ENCODE data around the gene ATP2B1. TPM values are rescaled to one million over a fixed set of nuclear protein-coding genes. Genes with fewer than 3 reads are reported as not detected.

The ATP2B1 gene
- total RNA-seq, 1 donor from 2014 or later: 48.9 TPM

GRCh38 chr12:89694542-89694941 lies 14.1 kb downstream of the ATP2B1 start:
- no peaks in the 10 kb centered on the region for H3K36me3 Mint-ChIP-seq (ENCODE audit: low read depth, unreplicated experiment)
- H3K27me3 Mint-ChIP-seq (ENCODE audit: low read depth, unreplicated experiment): no peaks in the 10 kb centered on the region
- Histone ChIP-seq H3K4me1 (ENCODE audit: insufficient read depth, low read length) (peaks cover 4% of the 10 kb centered on the region), H3K9me3 (ENCODE audit: insufficient read depth, low read depth, low read length) (no peaks in the 10 kb centered on the region), H3K27ac (ENCODE audit: low read depth, low read length) (no peak overlapping the region), H3K36me3 (ENCODE audit: insufficient read depth, low read length) (no peaks in the 10 kb centered on the region), H3K9ac (ENCODE audit: low read length) (no peak overlapping the region), H3K4me2 (ENCODE audit: low read length) (no peak overlapping the region), H4K20me1 (ENCODE audit: insufficient read depth, low read length) (peaks cover 37% of the 10 kb centered on the region), H3K4me3 (ENCODE audit: insufficient read depth, low read depth, low read length) (no peak overlapping the region), H2AFZ (ENCODE audit: low read depth, low read length) (no peak overlapping the region), H3K79me2 (ENCODE audit: insufficient read depth, low read length) (peaks cover 99% of the 10 kb centered on the region), H3K27me3 (ENCODE audit: insufficient read depth, low read length) (no peaks in the 10 kb centered on the region)
- H3K4me1 Mint-ChIP-seq (ENCODE audit: low read depth, unreplicated experiment): peaks cover 37% of the 10 kb centered on the region
- TF ChIP-seq EZH2 (IDR thresholded peaks at IDR 0.05; ENCODE audit: insufficient read depth, low read length) (no peak), CTCF (IDR thresholded peaks at IDR 0.05; ENCODE audit: insufficient read depth, low read depth, low read length) (no peak)
- DNase-seq (ENCODE audit: low read depth) (no peak), FAIRE-seq (no peak)
- H3K4me3 Mint-ChIP-seq (ENCODE audit: unreplicated experiment): no peak overlapping the region
- peak overlapping the region; percentile 54 for H3K27ac Mint-ChIP-seq (ENCODE audit: unreplicated experiment)
- no peaks in the 10 kb centered on the region for H3K9me3 Mint-ChIP-seq (ENCODE audit: unreplicated experiment)

DNA sequence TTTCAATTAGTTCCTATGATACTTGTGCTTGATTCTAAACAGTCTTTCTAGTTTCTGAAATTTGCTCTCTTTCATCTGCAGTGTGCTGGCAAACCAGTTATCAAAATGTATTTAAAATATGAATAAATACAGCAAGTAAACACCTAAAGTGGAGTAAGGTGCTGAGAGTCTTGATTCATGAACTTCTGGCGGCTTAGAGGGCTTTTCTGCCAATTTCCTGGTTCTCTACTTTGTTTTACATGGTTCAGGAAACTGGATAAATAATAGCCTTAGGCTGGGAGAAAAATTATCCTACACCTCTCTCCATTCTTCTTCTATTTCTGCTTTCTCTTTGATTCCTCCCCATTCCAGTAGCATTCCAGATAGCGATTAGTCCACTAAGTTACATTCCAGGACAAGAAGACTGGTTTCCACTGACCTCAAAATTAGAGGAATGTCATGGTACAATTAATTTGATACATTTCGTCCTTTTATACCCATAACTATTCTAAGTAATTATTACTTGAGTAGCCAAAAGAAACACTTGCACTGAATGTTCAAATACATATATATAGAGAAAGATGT lies 14.9 kb downstream of the ATP2B1 start:
- no peak overlapping the region for H3K4me2 ChIP-seq (ENCODE audit: low read length)
- TF ChIP-seq EZH2 (IDR thresholded peaks at IDR 0.05; ENCODE audit: insufficient read depth, low read length): no peak
- no peak for TF ChIP-seq CTCF (IDR thresholded peaks at IDR 0.05; ENCODE audit: insufficient read depth, low read depth, low read length)
- H3K9me3 ChIP-seq (ENCODE audit: insufficient read depth, low read depth, low read length): no peaks in the 10 kb centered on the region
- no peak overlapping the region for H2AFZ ChIP-seq (ENCODE audit: low read depth, low read length)
- H3K4me3 Mint-ChIP-seq (ENCODE audit: unreplicated experiment): peak overlapping the region; percentile 36
- no peaks in the 10 kb centered on the region for H3K36me3 Mint-ChIP-seq (ENCODE audit: low read depth, unreplicated experiment)
- peak overlapping the region; percentile 48 for H3K27ac Mint-ChIP-seq (ENCODE audit: unreplicated experiment)
- no peaks in the 10 kb centered on the region for H3K27me3 Mint-ChIP-seq (ENCODE audit: low read depth, unreplicated experiment)
- H3K9me3 Mint-ChIP-seq (ENCODE audit: unreplicated experiment): no peaks in the 10 kb centered on the region
- H3K36me3 ChIP-seq (ENCODE audit: insufficient read depth, low read length): no peaks in the 10 kb centered on the region
- H3K4me1 ChIP-seq (ENCODE audit: insufficient read depth, low read length): peaks cover 4% of the 10 kb centered on the region
- FAIRE-seq: no peak
- H3K9ac ChIP-seq (ENCODE audit: low read length): no peak overlapping the region
- DNase-seq (ENCODE audit: low read depth): peak; percentile 75
- H3K27ac ChIP-seq (ENCODE audit: low read depth, low read length): no peak overlapping the region
- H4K20me1 ChIP-seq (ENCODE audit: insufficient read depth, low read length): peaks cover 35% of the 10 kb centered on the region
- peaks cover 42% of the 10 kb centered on the region for H3K4me1 Mint-ChIP-seq (ENCODE audit: low read depth, unreplicated experiment)
- peaks cover 99% of the 10 kb centered on the region for H3K79me2 ChIP-seq (ENCODE audit: insufficient read depth, low read length)
- H3K4me3 ChIP-seq (ENCODE audit: insufficient read depth, low read depth, low read length): no peak overlapping the region
- H3K27me3 ChIP-seq (ENCODE audit: insufficient read depth, low read length): no peaks in the 10 kb centered on the region

- H3K9me3 ChIP-seq (ENCODE audit: insufficient read depth, low read depth, low read length): no peaks in the 10 kb centered on the region
- H3K4me3 ChIP-seq (ENCODE audit: insufficient read depth, low read depth, low read length): no peak overlapping the region
- peaks cover 42% of the 10 kb centered on the region for H4K20me1 ChIP-seq (ENCODE audit: insufficient read depth, low read length)
- no peak overlapping the region for H3K27ac ChIP-seq (ENCODE audit: low read depth, low read length)
- H3K27me3 Mint-ChIP-seq (ENCODE audit: low read depth, unreplicated experiment): no peaks in the 10 kb centered on the region
- peaks cover 4% of the 10 kb centered on the region for H3K4me1 ChIP-seq (ENCODE audit: insufficient read depth, low read length)
- no peaks in the 10 kb centered on the region for H3K9me3 Mint-ChIP-seq (ENCODE audit: unreplicated experiment)
- peaks cover 42% of the 10 kb centered on the region for H3K4me1 Mint-ChIP-seq (ENCODE audit: low read depth, unreplicated experiment)
- DNase-seq (ENCODE audit: low read depth) (no peak), FAIRE-seq (no peak)
- no peaks in the 10 kb centered on the region for H3K36me3 ChIP-seq (ENCODE audit: insufficient read depth, low read length)
- no peak overlapping the region for H3K4me3 Mint-ChIP-seq (ENCODE audit: unreplicated experiment)
- H2AFZ ChIP-seq (ENCODE audit: low read depth, low read length): no peak overlapping the region
- H3K36me3 Mint-ChIP-seq (ENCODE audit: low read depth, unreplicated experiment): no peaks in the 10 kb centered on the region
- H3K9ac ChIP-seq (ENCODE audit: low read length): no peak overlapping the region
- H3K27ac Mint-ChIP-seq (ENCODE audit: unreplicated experiment): no peak overlapping the region
- TF ChIP-seq CTCF (IDR thresholded peaks at IDR 0.05; ENCODE audit: insufficient read depth, low read depth, low read length) (no peak), EZH2 (IDR thresholded peaks at IDR 0.05; ENCODE audit: insufficient read depth, low read length) (no peak)
- H3K4me2 ChIP-seq (ENCODE audit: low read length): no peak overlapping the region
- H3K79me2 ChIP-seq (ENCODE audit: insufficient read depth, low read length): peaks cover 98% of the 10 kb centered on the region
- no peaks in the 10 kb centered on the region for H3K27me3 ChIP-seq (ENCODE audit: insufficient read depth, low read length)
These were observed 16.2 kb downstream of the ATP2B1 start for GRCh38 chr12:89692439-89692838.
